CD14-positive monocyte (primary cell): Measurements from ENCODE around the gene TRIOBP. TPM values are rescaled to one million over a fixed set of nuclear protein-coding genes. Genes with fewer than 3 reads are reported as not detected.

ENCODE experiments used
- DNase-seq, 3 donors: peaks; one replicate each; pipeline ENCODE4 v3.0.0-alpha.2; 2011 to 2022
- H2AFZ ChIP-seq: 2 replicates; pipeline ENCODE4 v1.6.0; 2012; ENCODE audit warnings: mild to moderate bottlenecking, low read depth, low read length, inconsistent platforms; ENCODE audit not compliant: insufficient read depth, poor library complexity, severe bottlenecking
- H3K27ac ChIP-seq, 2 donors: 1 replicate in 1 of 2; 2 replicates in 1 of 2; pipeline ENCODE4 v1.5.1; 2012 to 2013; ENCODE audit warnings: low read length in 2 of 2, control low read depth in 1 of 2, inconsistent platforms in 1 of 2, low read depth in 1 of 2, mild to moderate bottlenecking in 1 of 2
- H3K27me3 ChIP-seq, 2 donors: one replicate each; pipeline versions ENCODE4 v1.6.0 to v1.6.1; 2011 to 2013; ENCODE audit warnings: low read length in 2 of 2; ENCODE audit not compliant: control insufficient read depth in 2 of 2, insufficient read depth in 2 of 2
- H3K36me3 ChIP-seq, 2 donors: replicated peaks in 1 of 2; 1 replicate in 1 of 2; 2 replicates in 1 of 2; pipeline versions ENCODE4 v1.5.1 to v1.6.1; 2012 to 2013; ENCODE audit warnings: low read length in 2 of 2, control low read depth in 1 of 2, inconsistent platforms in 1 of 2, mild to moderate bottlenecking in 1 of 2; ENCODE audit not compliant: insufficient read depth in 2 of 2, control insufficient read depth in 1 of 2
- H3K4me1 ChIP-seq, 2 donors: 1 replicate in 1 of 2; 2 replicates in 1 of 2; pipeline versions ENCODE4 v1.5.1 to v1.6.1; 2012 to 2013; ENCODE audit warnings: low read length in 2 of 2, control low read depth in 1 of 2, inconsistent platforms in 1 of 2, mild to moderate bottlenecking in 1 of 2, moderate library complexity in 1 of 2; ENCODE audit not compliant: insufficient read depth in 2 of 2, control insufficient read depth in 1 of 2
- H3K4me2 ChIP-seq: replicated peaks from 2 replicates; pipeline ENCODE3; 2012; ENCODE audit warnings: low read length, moderate library complexity, mild to moderate bottlenecking; ENCODE audit not compliant: poor library complexity, severe bottlenecking; ENCODE audit errors: extremely low read depth
- H3K4me3 ChIP-seq, 3 experiments: fragments of 200-600 bp in 1 of 3; sonication (generic) in 1 of 3; replicated peaks in 1 of 3; 1 replicate in 2 of 3; 2 replicates in 1 of 3; pipeline ENCODE4 v1.5.1; 2011 to 2013; ENCODE audit warnings: low read length in 3 of 3, mild to moderate bottlenecking in 3 of 3, control low read depth in 2 of 3, low read depth in 2 of 3, inconsistent platforms in 1 of 3, moderate library complexity in 1 of 3
- H3K79me2 ChIP-seq: 2 replicates; pipeline ENCODE4 v1.6.0; 2012; ENCODE audit warnings: mild to moderate bottlenecking, control low read depth, inconsistent platforms, low read length, moderate library complexity; ENCODE audit not compliant: insufficient read depth
- H3K9ac ChIP-seq: 2 replicates; pipeline ENCODE4 v1.6.0; 2017; ENCODE audit warnings: low read length, mild to moderate bottlenecking; ENCODE audit not compliant: insufficient read depth, poor library complexity, severe bottlenecking
- H3K9me3 ChIP-seq, 2 donors: replicated peaks in 1 of 2; 1 replicate in 1 of 2; 2 replicates in 1 of 2; pipeline versions ENCODE4 v1.5.1 to v1.6.1; 2012 to 2013; ENCODE audit warnings: low read length in 2 of 2, control low read depth in 1 of 2; ENCODE audit not compliant: control insufficient read depth in 1 of 2, insufficient read depth in 1 of 2
- H4K20me1 ChIP-seq: 2 replicates; pipeline ENCODE4 v1.6.0; 2012; ENCODE audit warnings: mild to moderate bottlenecking, low read length, control low read depth, moderate library complexity; ENCODE audit not compliant: insufficient read depth
- H3K27ac Mint-ChIP-seq, 7 donors: one replicate each; pipeline ENCODE4 v1.8.0; 2020; ENCODE audit warnings: mild to moderate bottlenecking in 7 of 7, mixed read lengths in 7 of 7, moderate library complexity in 6 of 7, inconsistent platforms in 2 of 7
- H3K27me3 Mint-ChIP-seq, 3 donors: one replicate each; pipeline ENCODE4 v1.8.0; 2021 to 2022; ENCODE audit warnings: low read depth in 3 of 3, mild to moderate bottlenecking in 3 of 3, mixed read lengths in 3 of 3, moderate library complexity in 3 of 3, inconsistent platforms in 1 of 3
- H3K36me3 Mint-ChIP-seq, 2 donors: one replicate each; pipeline ENCODE4 v1.8.0; 2020; ENCODE audit warnings: mixed read lengths in 2 of 2, inconsistent platforms in 1 of 2, mild to moderate bottlenecking in 1 of 2
- H3K4me1 Mint-ChIP-seq: one replicate; pipeline ENCODE4 v1.8.0; 2020; ENCODE audit warnings: mild to moderate bottlenecking, mixed read lengths
- H3K4me3 Mint-ChIP-seq, 2 donors: one replicate each; pipeline ENCODE4 v1.8.0; 2020; ENCODE audit warnings: mild to moderate bottlenecking in 2 of 2, mixed read lengths in 2 of 2, moderate library complexity in 1 of 2
- H3K9me3 Mint-ChIP-seq, 7 donors: one replicate each; pipeline ENCODE4 v1.8.0; 2020 to 2022; ENCODE audit warnings: mixed read lengths in 7 of 7, mild to moderate bottlenecking in 6 of 7, moderate library complexity in 6 of 7, inconsistent platforms in 2 of 7
- CTCF ChIP-seq: fragments of 200-600 bp; IDR thresholded peaks from one replicate; pipeline ENCODE4 v1.8.0; 2022; ENCODE audit warnings: antibody characterized with exemption, mild to moderate bottlenecking
- WGBS: methylation state at CpG from one replicate; pipeline ENCODE4 v1.1.5; 2013; ENCODE audit warnings: missing lambda C conversion rate; ENCODE audit not compliant: insufficient coverage; 5-methylcytosine and 5-hydroxymethylcytosine counted together
- intact Hi-C, 2 donors: fragments of 100-400 bp; cut with micrococcal nuclease; formaldehyde crosslinking; loops; one replicate each; pipeline versions ENCODE4 v1.15.0 to v1.15.1; 2023
- polyA plus RNA-seq, 3 donors: library from polyadenylated mRNA; depleted of rRNA in 1 of 3; unstranded in 2 of 3; stranded (reverse) in 1 of 3; fragments of 300-500 nt in 2 of 3; fragments of >200 nt in 1 of 3; fragmentation: Illumina TruSeq in 2 of 3; gene quantifications; 1 replicate in 2 of 3; 2 replicates in 1 of 3; pipeline ENCODE4 v1.2.3, GENCODE V29; 2012 to 2021

Gene TRIOBP
- polyA plus RNA-seq, 3 donors = 43.0 to 46.6 (median 44.7) TPM

GRCh38 chr22:37790234-37790633, 93.4 kb downstream of the TRIOBP start:
- Histone ChIP-seq H4K20me1 (no peaks in the 10 kb centered on the region), H3K27ac (no peak overlapping the region), H3K27me3 (no peaks in the 10 kb centered on the region), H3K4me3 (no peak overlapping the region), H2AFZ (no peak overlapping the region), H3K79me2 (no peaks in the 10 kb centered on the region), H3K36me3 (no peaks in the 10 kb centered on the region), H3K4me1 (no peaks in the 10 kb centered on the region), H3K9me3 (no peaks in the 10 kb centered on the region), H3K9ac (no peak overlapping the region), H3K4me2 (no peak overlapping the region)
- Mint-ChIP-seq H3K36me3 (no peaks in the 10 kb centered on the region), H3K27ac (no peak overlapping the region), H3K27me3 (peaks cover 2 to 6% (median 3%) of the 10 kb centered on the region in 3 donors), H3K9me3 (peaks cover 0 to 3% (median 0%) of the 10 kb centered on the region in 7 donors), H3K4me1 (peaks cover 6% of the 10 kb centered on the region), H3K4me3 (no peak overlapping the region)
- no CpG with 5 or more reads among the region's 2 CpGs for WGBS
- DNase-seq = no peak
- intact Hi-C loops = no loop called here
- no peak for TF ChIP-seq CTCF

GRCh38 chr22:37792494-37792893, 95.6 kb downstream of the TRIOBP start:
- H3K4me1 ChIP-seq = no peaks in the 10 kb centered on the region
- no peaks in the 10 kb centered on the region for H3K9me3 ChIP-seq
- no peak overlapping the region for H3K9ac ChIP-seq
- intact Hi-C loops = no loop called here
- H3K27me3 Mint-ChIP-seq = peaks cover 6 to 7% (median 6%) of the 10 kb centered on the region in 3 donors
- no peak overlapping the region for H3K4me2 ChIP-seq
- no peaks in the 10 kb centered on the region for H3K79me2 ChIP-seq
- no peak for DNase-seq
- H3K27ac Mint-ChIP-seq = no peak overlapping the region
- peaks cover 6% of the 10 kb centered on the region for H3K4me1 Mint-ChIP-seq
- no peak overlapping the region for H3K4me3 ChIP-seq
- H3K36me3 Mint-ChIP-seq = no peaks in the 10 kb centered on the region
- H2AFZ ChIP-seq = no peak overlapping the region
- H3K9me3 Mint-ChIP-seq = no peaks in the 10 kb centered on the region
- H3K4me3 Mint-ChIP-seq = no peak overlapping the region
- no CpG with 5 or more reads among the region's 6 CpGs for WGBS
- H4K20me1 ChIP-seq = no peaks in the 10 kb centered on the region
- no peak overlapping the region for H3K27ac ChIP-seq
- H3K36me3 ChIP-seq = no peaks in the 10 kb centered on the region
- H3K27me3 ChIP-seq = no peaks in the 10 kb centered on the region
- TF ChIP-seq CTCF = no peak
